ENCODE measurements around the gene SCARB1. TPM values are rescaled to one million over a fixed set of nuclear protein-coding genes. Genes with fewer than 3 reads are reported as not detected.

The SCARB1 gene
- total and polyA plus RNA-seq, 2 donors (not counting 1 experiment from before 2014, with no cell fraction given): 14.7 to 32.5 TPM

DNA sequence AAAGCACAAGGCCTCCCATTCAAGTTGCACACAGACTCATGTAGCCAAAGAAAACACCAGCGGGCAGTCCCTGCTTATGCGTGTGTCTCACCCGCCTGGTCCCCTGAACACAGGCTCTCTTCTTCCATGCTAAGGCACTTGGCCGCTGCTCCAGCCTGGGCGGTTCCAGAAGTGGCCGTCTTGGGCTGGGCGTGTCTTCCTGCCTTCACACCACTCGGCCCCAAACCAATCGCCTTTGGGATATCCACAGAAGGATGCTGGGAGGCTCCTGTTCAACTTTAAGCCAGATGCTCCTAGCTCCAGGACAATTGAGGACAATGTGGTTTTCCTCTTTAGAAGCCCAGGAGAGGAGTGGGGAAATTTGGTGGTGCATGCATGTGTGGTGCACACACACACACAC, 2.2 kb downstream of the SCARB1 start:
- TF ChIP-seq EZH2 (IDR thresholded peaks at IDR 0.05; ENCODE audit: low read length, missing control alignments): no peak
- TF ChIP-seq, protein P1, sequence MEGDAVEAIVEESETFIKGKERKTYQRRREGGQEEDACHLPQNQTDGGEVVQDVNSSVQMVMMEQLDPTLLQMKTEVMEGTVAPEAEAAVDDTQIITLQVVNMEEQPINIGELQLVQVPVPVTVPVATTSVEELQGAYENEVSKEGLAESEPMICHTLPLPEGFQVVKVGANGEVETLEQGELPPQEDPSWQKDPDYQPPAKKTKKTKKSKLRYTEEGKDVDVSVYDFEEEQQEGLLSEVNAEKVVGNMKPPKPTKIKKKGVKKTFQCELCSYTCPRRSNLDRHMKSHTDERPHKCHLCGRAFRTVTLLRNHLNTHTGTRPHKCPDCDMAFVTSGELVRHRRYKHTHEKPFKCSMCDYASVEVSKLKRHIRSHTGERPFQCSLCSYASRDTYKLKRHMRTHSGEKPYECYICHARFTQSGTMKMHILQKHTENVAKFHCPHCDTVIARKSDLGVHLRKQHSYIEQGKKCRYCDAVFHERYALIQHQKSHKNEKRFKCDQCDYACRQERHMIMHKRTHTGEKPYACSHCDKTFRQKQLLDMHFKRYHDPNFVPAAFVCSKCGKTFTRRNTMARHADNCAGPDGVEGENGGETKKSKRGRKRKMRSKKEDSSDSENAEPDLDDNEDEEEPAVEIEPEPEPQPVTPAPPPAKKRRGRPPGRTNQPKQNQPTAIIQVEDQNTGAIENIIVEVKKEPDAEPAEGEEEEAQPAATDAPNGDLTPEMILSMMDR (conservative IDR thresholded peaks at IDR 0.05 in 1 of 2, IDR thresholded peaks at IDR 0.05 in 1 of 2; ENCODE audit: low read depth in 1 of 2, low read length in 2 of 2): no peak

DNA sequence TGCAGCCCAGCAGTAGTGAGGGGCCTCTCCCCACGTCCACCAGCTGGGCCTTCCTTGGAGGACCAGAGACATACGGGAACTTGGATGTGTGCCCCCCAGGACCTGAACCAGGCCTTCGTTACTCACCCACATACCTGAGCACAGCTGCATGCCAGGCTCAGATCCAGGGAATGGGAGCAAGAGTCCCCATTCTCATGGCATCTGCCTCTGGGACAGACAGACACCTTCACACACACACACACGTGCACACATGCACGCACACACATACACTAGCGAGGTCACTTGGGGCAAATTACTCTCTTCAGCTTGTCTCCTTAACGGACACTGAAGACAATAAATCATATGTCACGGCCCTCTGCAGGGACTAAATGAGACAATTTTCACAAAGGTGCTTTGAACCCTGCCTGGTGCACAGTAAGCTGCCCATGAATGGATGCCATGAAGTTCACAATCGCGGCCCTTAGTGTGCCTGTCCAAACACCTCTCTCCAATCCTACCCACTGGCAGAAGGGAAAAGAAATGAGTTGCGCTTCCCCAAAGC, 5.7 kb downstream of the SCARB1 start:
- Histone ChIP-seq H3K4me2 (ENCODE audit: extremely low read depth, insufficient read depth, low read length) (no peak overlapping the region), H3K79me2 (ENCODE audit: control insufficient read depth, insufficient read depth, low read length) (peaks cover 2% of the 10 kb centered on the region), H3K9ac (ENCODE audit: insufficient read depth, low read length) (no peak overlapping the region), H3K27me3 (ENCODE audit: control insufficient read depth, insufficient read depth, low read length) (no peaks in the 10 kb centered on the region), H3K36me3 (ENCODE audit: control insufficient read depth, insufficient read depth, low read length) (peaks cover 5% of the 10 kb centered on the region), H3K9me3 (ENCODE audit: control insufficient read depth, insufficient read depth, low read depth, low read length) (no peaks in the 10 kb centered on the region), H3K4me1 (ENCODE audit: control insufficient read depth, extremely low read depth, insufficient read depth, low read length) (peaks cover 7% of the 10 kb centered on the region), H3K4me3 (replicated peaks in 1 of 4; ENCODE audit: control extremely low read depth in 1 of 4, insufficient read depth in 1 of 4, low read depth in 3 of 4, low read length in 4 of 4) (no peak overlapping the region), H2AFZ (ENCODE audit: low read length) (no peak overlapping the region), H3K27ac (ENCODE audit: insufficient read depth, low read length) (no peak overlapping the region), H4K20me1 (ENCODE audit: control insufficient read depth, extremely low read depth, insufficient read depth, low read length) (no peaks in the 10 kb centered on the region)
- no peak for DNase-seq (ENCODE audit: low read depth in 2 of 2)
- TF ChIP-seq EZH2 (IDR thresholded peaks at IDR 0.05; ENCODE audit: low read length, missing control alignments): no peak
- TF ChIP-seq, protein P1 (conservative IDR thresholded peaks at IDR 0.05 in 1 of 2, IDR thresholded peaks at IDR 0.05 in 1 of 2; ENCODE audit: low read depth in 1 of 2, low read length in 2 of 2): no peak

More for the DNA sequence above, 2.2 kb downstream of the SCARB1 start:
- Histone ChIP-seq H3K27me3 (ENCODE audit: control insufficient read depth, insufficient read depth, low read length) (no peaks in the 10 kb centered on the region), H3K4me3 (replicated peaks in 1 of 4; ENCODE audit: control extremely low read depth in 1 of 4, insufficient read depth in 1 of 4, low read depth in 3 of 4, low read length in 4 of 4) (no peak overlapping the region), H3K9me3 (ENCODE audit: control insufficient read depth, insufficient read depth, low read depth, low read length) (no peaks in the 10 kb centered on the region), H3K27ac (ENCODE audit: insufficient read depth, low read length) (no peak overlapping the region), H3K79me2 (ENCODE audit: control insufficient read depth, insufficient read depth, low read length) (no peaks in the 10 kb centered on the region), H4K20me1 (ENCODE audit: control insufficient read depth, extremely low read depth, insufficient read depth, low read length) (no peaks in the 10 kb centered on the region), H3K4me1 (ENCODE audit: control insufficient read depth, extremely low read depth, insufficient read depth, low read length) (peaks cover 7% of the 10 kb centered on the region), H2AFZ (ENCODE audit: low read length) (no peak overlapping the region), H3K36me3 (ENCODE audit: control insufficient read depth, insufficient read depth, low read length) (peaks cover 3% of the 10 kb centered on the region), H3K9ac (ENCODE audit: insufficient read depth, low read length) (no peak overlapping the region), H3K4me2 (ENCODE audit: extremely low read depth, insufficient read depth, low read length) (no peak overlapping the region)
- DNase-seq (ENCODE audit: low read depth in 2 of 2): peak; percentile 55 to 63

DNA sequence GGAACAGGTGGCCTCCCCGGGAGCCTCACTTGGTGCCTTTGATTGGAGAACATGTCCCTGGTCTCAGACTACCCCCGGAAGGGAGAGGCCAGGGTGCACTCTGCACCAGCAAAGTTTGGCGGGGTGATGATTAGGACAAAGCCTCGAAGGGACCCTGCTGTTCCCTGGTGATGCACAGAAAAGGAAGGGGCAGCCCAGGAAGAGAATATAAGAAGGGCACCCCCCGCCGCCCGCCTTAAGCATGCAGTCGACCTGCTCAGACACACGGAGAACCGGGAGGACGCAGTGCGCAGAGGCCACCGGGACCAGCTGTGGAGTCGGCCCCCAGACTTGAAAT, 6.9 kb downstream of the SCARB1 start:
- Histone ChIP-seq H3K27me3 (ENCODE audit: control insufficient read depth, insufficient read depth, low read length) (no peaks in the 10 kb centered on the region), H3K4me1 (ENCODE audit: control insufficient read depth, extremely low read depth, insufficient read depth, low read length) (peaks cover 9% of the 10 kb centered on the region), H3K9ac (ENCODE audit: insufficient read depth, low read length) (no peak overlapping the region), H4K20me1 (ENCODE audit: control insufficient read depth, extremely low read depth, insufficient read depth, low read length) (no peaks in the 10 kb centered on the region), H3K9me3 (ENCODE audit: control insufficient read depth, insufficient read depth, low read depth, low read length) (no peaks in the 10 kb centered on the region), H3K4me3 (replicated peaks in 1 of 4; ENCODE audit: control extremely low read depth in 1 of 4, insufficient read depth in 1 of 4, low read depth in 3 of 4, low read length in 4 of 4) (no peak overlapping the region), H3K79me2 (ENCODE audit: control insufficient read depth, insufficient read depth, low read length) (peaks cover 2% of the 10 kb centered on the region), H3K27ac (ENCODE audit: insufficient read depth, low read length) (no peak overlapping the region), H2AFZ (ENCODE audit: low read length) (no peak overlapping the region), H3K36me3 (ENCODE audit: control insufficient read depth, insufficient read depth, low read length) (peaks cover 5% of the 10 kb centered on the region), H3K4me2 (ENCODE audit: extremely low read depth, insufficient read depth, low read length) (no peak overlapping the region)
- TF ChIP-seq EZH2 (IDR thresholded peaks at IDR 0.05; ENCODE audit: low read length, missing control alignments): no peak
- TF ChIP-seq, protein P1 (conservative IDR thresholded peaks at IDR 0.05 in 1 of 2, IDR thresholded peaks at IDR 0.05 in 1 of 2; ENCODE audit: low read depth in 1 of 2, low read length in 2 of 2): no peak
- DNase-seq (ENCODE audit: low read depth in 2 of 2): no peak
